DND-41 (cell line): Measurements from ENCODE around the gene POFUT1.

Source experiments
- CTCF ChIP-seq: IDR thresholded peaks from 2 replicates; pipeline ENCODE4 v1.5.1; 2012; ENCODE audit warnings: borderline replicate concordance, low read length, moderate library complexity, mild to moderate bottlenecking; ENCODE audit not compliant: poor library complexity, severe bottlenecking; ENCODE audit errors: extremely low read depth
- EZH2 ChIP-seq: IDR thresholded peaks from 3 replicates; pipeline ENCODE4 v1.6.1; 2012; ENCODE audit warnings: borderline replicate concordance, low read depth, mild to moderate bottlenecking, moderate library complexity, low read length, inconsistent platforms; ENCODE audit not compliant: severe bottlenecking

- no peak for TF ChIP-seq EZH2
- no peak for TF ChIP-seq CTCF
These were observed 41.5 kb downstream of the POFUT1 start for GRCh38 chr20:32249030-32249738.
